CD8-positive, alpha-beta memory T cell (primary cell): ENCODE results near the gene KIRREL1. TPM values are rescaled to one million over a fixed set of nuclear protein-coding genes. Genes with fewer than 3 reads are reported as not detected.

Experiments used
- CTCF ChIA-PET: fragments of 350-600 bp; sonication (Branson Sonifier 250); formaldehyde crosslinking; loops from one replicate; lab custom pipeline; 2021; ENCODE audit warnings: antibody characterized with exemption; lab: Charles Lee
- POLR2A ChIA-PET: fragments of 350-600 bp; sonication (Branson Sonifier 250); formaldehyde crosslinking; loops from one replicate; lab custom pipeline; 2021; ENCODE audit warnings: antibody characterized with exemption; lab: Charles Lee
- DNase-seq, 5 donors: peaks; one replicate each; pipeline versions ENCODE4 v3.0.0 to v3.0.0-alpha.2; 2020 to 2022; ENCODE audit warnings: mixed read lengths in 1 of 5
- H3K27ac ChIP-seq: one replicate; pipeline ENCODE4 v1.7.0; 2013; ENCODE audit warnings: low read depth, mild to moderate bottlenecking, low read length, moderate library complexity
- H3K27me3 ChIP-seq: 2 replicates; pipeline ENCODE4 v1.7.0; 2013; ENCODE audit warnings: low read length, mild to moderate bottlenecking; ENCODE audit not compliant: insufficient read depth, poor library complexity, severe bottlenecking
- H3K36me3 ChIP-seq: 2 replicates; pipeline ENCODE4 v1.7.0; 2013; ENCODE audit warnings: mild to moderate bottlenecking, low read length, moderate library complexity; ENCODE audit not compliant: insufficient read depth
- H3K4me1 ChIP-seq: 2 replicates; pipeline ENCODE4 v1.7.0; 2013; ENCODE audit warnings: mild to moderate bottlenecking, low read length, moderate library complexity; ENCODE audit not compliant: insufficient read depth
- H3K4me3 ChIP-seq: 2 replicates; pipeline ENCODE4 v1.7.0; 2013; ENCODE audit warnings: mild to moderate bottlenecking, low read length
- H3K9me3 ChIP-seq: 2 replicates; pipeline ENCODE4 v1.7.0; 2013; ENCODE audit warnings: mild to moderate bottlenecking, low read length
- H3K27ac Mint-ChIP-seq, 8 donors: one replicate each; pipeline ENCODE4 v1.8.0; 2020 to 2021; ENCODE audit warnings: mixed read lengths in 8 of 8, mild to moderate bottlenecking in 6 of 8, inconsistent platforms in 3 of 8, moderate library complexity in 3 of 8
- H3K27me3 Mint-ChIP-seq, 2 donors: one replicate each; pipeline ENCODE4 v1.8.0; 2020 to 2021; ENCODE audit warnings: mixed read lengths in 2 of 2, mild to moderate bottlenecking in 1 of 2, moderate library complexity in 1 of 2
- H3K36me3 Mint-ChIP-seq, 3 donors: one replicate each; pipeline ENCODE4 v1.8.0; 2020 to 2021; ENCODE audit warnings: mixed read lengths in 3 of 3, inconsistent platforms in 1 of 3, mild to moderate bottlenecking in 1 of 3
- H3K4me1 Mint-ChIP-seq, 3 donors: one replicate each; pipeline ENCODE4 v1.8.0; 2020 to 2021; ENCODE audit warnings: mixed read lengths in 3 of 3, inconsistent platforms in 1 of 3, mild to moderate bottlenecking in 1 of 3
- H3K4me3 Mint-ChIP-seq, 7 donors: one replicate each; pipeline ENCODE4 v1.8.0; 2020 to 2021; ENCODE audit warnings: mixed read lengths in 7 of 7, mild to moderate bottlenecking in 6 of 7, moderate library complexity in 4 of 7, inconsistent platforms in 2 of 7
- H3K9me3 Mint-ChIP-seq, 5 donors: one replicate each; pipeline ENCODE4 v1.8.0; 2020 to 2022; ENCODE audit warnings: mixed read lengths in 5 of 5, mild to moderate bottlenecking in 3 of 5, moderate library complexity in 2 of 5, inconsistent platforms in 1 of 5
- polyA plus RNA-seq: library from polyadenylated mRNA; unstranded; fragments of 300-500 nt; fragmentation: Illumina TruSeq; gene quantifications from one replicate; pipeline ENCODE4 v1.2.3, GENCODE V29; 2021
- total RNA-seq, 2 experiments: library from RNA; stranded (reverse); gene quantifications; one replicate each; pipeline ENCODE4 v1.2.3, GENCODE V29; 2021

Gene KIRREL1
- total and polyA plus RNA-seq, 3 experiments from 2014 or later = 0.04 TPM; not detected in 2

DNA sequence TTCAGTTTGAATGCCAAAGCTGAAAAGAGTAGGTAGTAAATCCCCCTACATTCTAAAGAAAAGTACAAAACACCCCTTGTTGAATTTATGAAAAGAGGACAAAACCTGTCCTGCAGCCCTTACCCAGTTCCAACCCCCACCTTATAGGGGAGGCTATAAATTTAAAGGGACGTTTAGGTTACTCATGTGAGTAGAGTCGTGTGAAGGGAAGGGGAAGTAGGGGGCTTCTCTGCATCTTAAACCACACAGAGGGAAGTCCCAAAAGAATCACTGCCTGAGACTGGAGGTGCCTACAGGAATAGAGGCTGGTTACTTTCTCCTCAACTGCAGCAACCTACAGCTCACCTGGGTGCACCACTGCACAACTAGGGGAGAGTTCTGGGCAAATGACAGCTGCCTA lies 36.7 kb upstream of the KIRREL1 start:
- DNase-seq = no peak
- Mint-ChIP-seq H3K27me3 (peaks cover 8 to 49% of the 10 kb centered on the region in 2 donors), H3K27ac (no peak overlapping the region), H3K4me3 (no peak overlapping the region), H3K4me1 (no peaks in the 10 kb centered on the region), H3K36me3 (no peaks in the 10 kb centered on the region), H3K9me3 (no peaks in the 10 kb centered on the region)
- no peaks in the 10 kb centered on the region for H3K36me3 ChIP-seq
- no peaks in the 10 kb centered on the region for H3K27me3 ChIP-seq
- ChIA-PET CTCF (no interaction called here), POLR2A (no interaction called here)
- no peaks in the 10 kb centered on the region for H3K9me3 ChIP-seq
- no peak overlapping the region for H3K27ac ChIP-seq
- no peaks in the 10 kb centered on the region for H3K4me1 ChIP-seq
- H3K4me3 ChIP-seq = no peak overlapping the region

- Mint-ChIP-seq H3K27me3 (peaks cover 14 to 48% of the 10 kb centered on the region in 2 donors), H3K36me3 (no peaks in the 10 kb centered on the region), H3K27ac (no peak overlapping the region), H3K4me3 (no peak overlapping the region), H3K9me3 (no peaks in the 10 kb centered on the region), H3K4me1 (no peaks in the 10 kb centered on the region)
- Histone ChIP-seq H3K4me1 (no peaks in the 10 kb centered on the region), H3K27me3 (no peaks in the 10 kb centered on the region), H3K4me3 (no peak overlapping the region), H3K36me3 (no peaks in the 10 kb centered on the region), H3K9me3 (no peaks in the 10 kb centered on the region), H3K27ac (no peak overlapping the region)
- ChIA-PET POLR2A (no interaction called here), CTCF (interaction anchor here (1.1 kb wide), 1 partner anchor 11 kb away, joined by 3 read pairs; no protein-coding TSS in a partner anchor)
- DNase-seq = no peak
These were observed 35.2 kb upstream of the KIRREL1 start for GRCh38 chr1:157958263-157958662.

- Mint-ChIP-seq H3K4me3 (no peak overlapping the region), H3K27me3 (peaks cover 14 to 42% of the 10 kb centered on the region in 2 donors), H3K9me3 (peaks cover 0 to 2% (median 0%) of the 10 kb centered on the region in 5 donors), H3K36me3 (no peaks in the 10 kb centered on the region), H3K4me1 (no peaks in the 10 kb centered on the region), H3K27ac (no peak overlapping the region)
- Histone ChIP-seq H3K4me3 (no peak overlapping the region), H3K27me3 (no peaks in the 10 kb centered on the region), H3K9me3 (no peaks in the 10 kb centered on the region), H3K4me1 (no peaks in the 10 kb centered on the region), H3K27ac (no peak overlapping the region), H3K36me3 (no peaks in the 10 kb centered on the region)
- POLR2A ChIA-PET = no interaction called here
- CTCF ChIA-PET = interaction anchor here (0.8 to 1.6 kb wide), 2 partner anchors 9 kb away, joined by 3 to 6 read pairs; no protein-coding TSS in a partner anchor
- DNase-seq = no peak
These were observed 33.7 kb upstream of the KIRREL1 start for GRCh38 chr1:157959750-157960149.

DNA sequence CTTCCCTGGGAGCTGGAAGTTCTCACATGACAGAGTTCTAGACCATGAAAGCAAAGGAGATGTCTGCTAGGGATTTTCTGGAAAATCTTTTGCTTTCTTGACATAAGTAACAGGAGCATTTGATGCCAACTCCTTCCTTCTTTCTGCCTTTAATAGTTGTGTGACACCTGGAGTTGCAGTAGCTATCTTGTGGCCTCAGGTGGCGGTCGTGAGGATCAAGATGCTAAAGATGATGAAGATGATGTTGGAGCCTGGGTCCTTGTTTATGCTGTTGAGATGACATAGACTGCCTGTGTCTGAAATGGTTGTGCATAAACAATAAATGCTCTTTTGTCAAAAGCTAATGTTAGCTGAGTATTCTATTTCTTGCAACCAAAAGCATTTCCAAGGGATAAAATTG lies 32.7 kb upstream of the KIRREL1 start:
- Mint-ChIP-seq H3K9me3 (peaks cover 0 to 5% (median 0%) of the 10 kb centered on the region in 5 donors), H3K4me3 (no peak overlapping the region), H3K27ac (peak overlapping the region in 1 of 8 donors; percentile 14), H3K4me1 (no peaks in the 10 kb centered on the region), H3K36me3 (no peaks in the 10 kb centered on the region), H3K27me3 (peaks cover 13 to 46% of the 10 kb centered on the region in 2 donors)
- Histone ChIP-seq H3K4me1 (no peaks in the 10 kb centered on the region), H3K27ac (no peak overlapping the region), H3K9me3 (no peaks in the 10 kb centered on the region), H3K36me3 (no peaks in the 10 kb centered on the region), H3K27me3 (no peaks in the 10 kb centered on the region), H3K4me3 (no peak overlapping the region)
- CTCF ChIA-PET = interaction anchor here (1.1 kb wide), 1 partner anchor 10 kb away, joined by 3 read pairs; no protein-coding TSS in a partner anchor
- POLR2A ChIA-PET = no interaction called here
- DNase-seq = no peak

DNA sequence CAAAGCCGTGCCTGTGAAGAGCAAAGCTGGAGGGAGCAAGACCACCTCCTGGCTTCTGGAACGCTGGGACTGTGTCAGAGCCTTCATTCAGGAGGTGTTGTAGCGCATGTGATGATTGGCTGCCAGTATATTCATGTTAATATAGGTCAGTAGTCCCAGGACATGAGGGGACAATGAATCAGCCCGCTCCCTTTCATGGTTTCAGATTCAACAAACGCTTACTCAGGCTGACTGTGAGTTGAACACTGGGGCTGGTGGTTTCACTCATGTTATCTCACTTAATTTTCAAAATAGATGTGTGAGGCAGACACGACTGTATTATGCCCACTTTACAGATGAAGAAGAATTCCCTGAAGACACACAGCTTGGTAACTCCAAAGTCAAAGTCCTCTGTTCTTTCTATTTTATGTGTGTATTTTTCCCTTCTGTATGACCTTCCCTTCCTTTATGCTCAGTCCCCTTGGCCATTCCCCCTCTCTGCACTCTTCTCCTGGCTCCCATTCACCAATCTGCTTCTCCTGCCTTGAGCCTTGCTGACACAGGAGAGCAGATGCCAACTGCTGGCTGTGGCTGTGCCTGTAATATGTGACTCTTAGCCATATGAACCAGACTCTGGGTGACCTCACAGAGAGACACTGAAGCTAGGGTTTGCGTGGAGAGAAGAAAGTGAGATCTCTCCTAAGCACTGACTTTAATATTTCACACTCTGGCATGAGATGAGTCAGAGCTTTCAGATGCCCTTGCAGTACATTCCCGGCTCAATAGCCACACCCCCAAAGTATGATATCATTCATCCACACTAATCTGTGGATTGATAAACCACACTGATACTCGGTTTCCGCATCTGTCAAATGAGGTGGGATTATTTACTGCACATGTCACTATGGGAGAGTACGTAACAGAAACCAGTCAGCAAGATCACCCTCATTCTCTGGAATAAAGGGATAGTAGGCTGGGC lies 31.4 kb upstream of the KIRREL1 start:
- H3K4me3 ChIP-seq = no peak overlapping the region
- Mint-ChIP-seq H3K4me1 (no peaks in the 10 kb centered on the region), H3K36me3 (no peaks in the 10 kb centered on the region), H3K27ac (no peak overlapping the region), H3K4me3 (no peak overlapping the region), H3K27me3 (peaks cover 8 to 48% of the 10 kb centered on the region in 2 donors), H3K9me3 (peaks cover 0 to 5% (median 0%) of the 10 kb centered on the region in 5 donors)
- H3K4me1 ChIP-seq = no peaks in the 10 kb centered on the region
- H3K9me3 ChIP-seq = no peaks in the 10 kb centered on the region
- H3K27me3 ChIP-seq = no peaks in the 10 kb centered on the region
- ChIA-PET POLR2A (no interaction called here), CTCF (interaction anchor here (0.7 kb wide), 1 partner anchor 161 kb away, joined by 3 read pairs; no protein-coding TSS in a partner anchor)
- H3K27ac ChIP-seq = no peak overlapping the region
- no peak for DNase-seq
- H3K36me3 ChIP-seq = no peaks in the 10 kb centered on the region

DNA sequence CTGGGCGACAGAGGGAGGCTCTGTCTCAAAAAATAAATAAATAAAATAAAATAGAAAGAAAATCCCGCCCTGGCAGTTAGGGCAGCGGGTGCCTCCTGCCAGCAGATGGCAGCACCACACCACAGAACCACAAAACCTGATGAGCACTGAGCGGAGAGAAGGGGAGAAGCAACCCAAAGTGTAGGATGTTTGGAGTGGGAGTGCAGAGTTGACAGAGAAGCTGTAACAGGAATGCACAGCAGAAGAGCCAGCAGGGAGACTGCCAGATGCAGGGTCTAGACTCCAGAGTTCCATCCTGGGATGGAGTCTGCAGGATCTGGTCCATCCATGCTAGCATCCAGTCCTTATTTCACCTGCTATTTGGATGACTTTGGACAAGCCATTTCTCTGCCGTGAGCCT lies 29.7 kb upstream of the KIRREL1 start:
- H3K4me3 Mint-ChIP-seq = no peak overlapping the region

DNA sequence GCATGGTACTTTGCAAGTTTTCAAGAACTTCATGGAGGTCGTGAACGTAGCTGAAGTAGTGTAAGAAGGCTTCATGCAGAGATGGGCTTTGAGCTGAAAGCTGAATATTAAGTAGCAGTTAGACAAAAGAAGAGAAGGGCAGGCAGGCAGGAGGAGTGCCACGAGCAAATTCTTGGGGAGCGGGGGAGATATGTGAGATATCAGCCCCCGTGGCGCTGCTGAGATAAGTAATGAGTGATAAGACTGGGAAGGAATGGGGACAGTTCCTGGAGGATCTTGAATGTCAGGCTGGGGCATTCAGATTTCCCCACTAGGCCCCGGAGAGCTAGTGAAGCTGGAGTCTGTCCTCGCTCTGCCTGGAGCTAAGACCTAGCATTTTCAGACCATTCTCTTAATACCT lies 27.9 kb upstream of the KIRREL1 start:
- peaks cover 6 to 42% of the 10 kb centered on the region in 2 donors for H3K27me3 Mint-ChIP-seq
- DNase-seq = no peak
- POLR2A ChIA-PET = no interaction called here
- H3K4me1 ChIP-seq = no peaks in the 10 kb centered on the region
- no peak overlapping the region for H3K4me3 Mint-ChIP-seq
- no peaks in the 10 kb centered on the region for H3K36me3 ChIP-seq
- no peaks in the 10 kb centered on the region for H3K4me1 Mint-ChIP-seq
- H3K27ac Mint-ChIP-seq = no peak overlapping the region
- H3K27me3 ChIP-seq = no peaks in the 10 kb centered on the region
- no peak overlapping the region for H3K27ac ChIP-seq
- no peaks in the 10 kb centered on the region for H3K9me3 ChIP-seq
- no peaks in the 10 kb centered on the region for H3K36me3 Mint-ChIP-seq
- peaks cover 0 to 5% (median 0%) of the 10 kb centered on the region in 5 donors for H3K9me3 Mint-ChIP-seq
- H3K4me3 ChIP-seq = no peak overlapping the region
- CTCF ChIA-PET = no interaction called here

More for the DNA sequence above, 29.7 kb upstream of the KIRREL1 start:
- ChIA-PET CTCF (interaction anchor here (0.8 to 2.1 kb wide), 3 partner anchors 16 to 161 kb away, joined by 3 to 10 read pairs (median 5); no protein-coding TSS in a partner anchor), POLR2A (no interaction called here)
- H3K36me3 Mint-ChIP-seq = no peaks in the 10 kb centered on the region
- H3K27me3 Mint-ChIP-seq = peaks cover 6 to 49% of the 10 kb centered on the region in 2 donors
- Histone ChIP-seq H3K27ac (no peak overlapping the region), H3K4me1 (no peaks in the 10 kb centered on the region), H3K4me3 (no peak overlapping the region), H3K27me3 (no peaks in the 10 kb centered on the region), H3K9me3 (no peaks in the 10 kb centered on the region), H3K36me3 (no peaks in the 10 kb centered on the region)
- peak in 4 of 5 donors; percentile 7 to 26 (median 17) for DNase-seq
- peaks cover 0 to 5% (median 0%) of the 10 kb centered on the region in 5 donors for H3K9me3 Mint-ChIP-seq
- H3K4me1 Mint-ChIP-seq = no peaks in the 10 kb centered on the region
- H3K27ac Mint-ChIP-seq = no peak overlapping the region

GRCh38 chr1:157966031-157966537 lies 27.4 kb upstream of the KIRREL1 start:
- H3K9me3 ChIP-seq = no peaks in the 10 kb centered on the region
- H3K27ac Mint-ChIP-seq = no peak overlapping the region
- no peak overlapping the region for H3K4me3 ChIP-seq
- peaks cover 6 to 39% of the 10 kb centered on the region in 2 donors for H3K27me3 Mint-ChIP-seq
- no peaks in the 10 kb centered on the region for H3K4me1 ChIP-seq
- H3K4me3 Mint-ChIP-seq = no peak overlapping the region
- ChIA-PET CTCF (no interaction called here), POLR2A (no interaction called here)
- no peaks in the 10 kb centered on the region for H3K36me3 Mint-ChIP-seq
- no peaks in the 10 kb centered on the region for H3K27me3 ChIP-seq
- H3K9me3 Mint-ChIP-seq = peaks cover 0 to 5% (median 0%) of the 10 kb centered on the region in 5 donors
- no peak for DNase-seq
- no peak overlapping the region for H3K27ac ChIP-seq
- no peaks in the 10 kb centered on the region for H3K36me3 ChIP-seq
- no peaks in the 10 kb centered on the region for H3K4me1 Mint-ChIP-seq
